Body of pancreas (tissue), 4 donors: Measurements from ENCODE around the gene POU2AF2. TPM values are rescaled to one million over a fixed set of nuclear protein-coding genes. Genes with fewer than 3 reads are reported as not detected.
A peak's percentile ranks its signal among the peaks of the same experiment; 100 is the strongest.
"Not testable (repeated sequence)": the region's sequence is repeated elsewhere in the genome, so short reads cannot be mapped to it uniquely, and the experiment has no call there.

ENCODE experiments used
- ATAC-seq: fragments of 150-250 bp; one replicate; pipeline ENCODE4 v1.9.1; 2016
- DNase-seq, 4 donors: peaks; one replicate each; pipeline ENCODE4 v3.0.0-alpha.2; 2019
- H3K27ac ChIP-seq, 4 donors: fragments of 200-600 bp; sonication (generic); 1 replicate in 3 of 4; 2 replicates in 1 of 4; pipeline versions ENCODE4 v1.5.1 to v1.6.1; 2016 to 2019; ENCODE audit warnings: mild to moderate bottlenecking in 1 of 4, mixed read lengths in 1 of 4, moderate library complexity in 1 of 4
- H3K27me3 ChIP-seq, 2 donors: fragments of 200-600 bp; sonication (generic); one replicate each; pipeline ENCODE4 v1.6.0; 2016; ENCODE audit warnings: mild to moderate bottlenecking in 1 of 2
- H3K36me3 ChIP-seq, 2 donors: fragments of 200-600 bp; sonication (generic); replicated peaks in 1 of 2; 2 replicates each; pipeline ENCODE4 v1.5.1; 2016; ENCODE audit warnings: low read depth in 2 of 2; ENCODE audit not compliant: insufficient read depth in 1 of 2
- H3K4me1 ChIP-seq: fragments of 200-600 bp; sonication (generic); one replicate; pipeline ENCODE4 v1.6.0; 2016
- H3K4me3 ChIP-seq, 2 donors: fragments of 200-600 bp; sonication (generic); 1 replicate in 1 of 2; 2 replicates in 1 of 2; pipeline ENCODE4 v1.5.1; 2016 to 2019
- H3K9me3 ChIP-seq, 3 donors: fragments of 200-600 bp; sonication (generic); 1 replicate in 2 of 3; 2 replicates in 1 of 3; pipeline ENCODE4 v1.5.1; 2016
- POLR2A ChIP-seq, 3 donors: fragments of 450-650 bp; IDR thresholded peaks; one replicate each; pipeline ENCODE4 v1.6.1; 2016; ENCODE audit warnings: antibody characterized with exemption in 3 of 3, mild to moderate bottlenecking in 2 of 3
- WGBS, 2 donors: methylation state at CpG; one replicate each; pipeline ENCODE4 v1.1.5; 2017; 5-methylcytosine and 5-hydroxymethylcytosine counted together
- intact Hi-C: fragments of 100-400 bp; cut with DNase I; formaldehyde crosslinking; loops from one replicate; pipeline ENCODE4 v1.15.1; 2023
- total RNA-seq, 2 donors: library from RNA; depleted of rRNA; stranded (reverse); fragments of >200 nt; gene quantifications; one replicate each; pipeline ENCODE4 v1.1.0, GENCODE V29; 2016
- TF ChIP-seq, protein P1 (sequence below), 7 experiments: fragments of 450-650 bp in 4 of 7; fragments of 200-600 bp in 3 of 7; sonication (generic) in 3 of 7; IDR thresholded peaks; one replicate each; pipeline ENCODE4 v1.5.1; 2016 to 2019; ENCODE audit warnings: antibody characterized with exemption in 7 of 7

POU2AF2 gene
- total RNA-seq, 2 donors from 2014 or later = not detected

GRCh38 chr11:111309215-111309915, 63.8 kb downstream of the POU2AF2 start:
- H3K27ac ChIP-seq = peak overlapping the region in 2 of 4 donors; percentile 32 to 51
- WGBS, 2 donors = 62 to 64% methylated on average over 5 of the region's 5 CpGs
- ATAC-seq = no peak

DNA sequence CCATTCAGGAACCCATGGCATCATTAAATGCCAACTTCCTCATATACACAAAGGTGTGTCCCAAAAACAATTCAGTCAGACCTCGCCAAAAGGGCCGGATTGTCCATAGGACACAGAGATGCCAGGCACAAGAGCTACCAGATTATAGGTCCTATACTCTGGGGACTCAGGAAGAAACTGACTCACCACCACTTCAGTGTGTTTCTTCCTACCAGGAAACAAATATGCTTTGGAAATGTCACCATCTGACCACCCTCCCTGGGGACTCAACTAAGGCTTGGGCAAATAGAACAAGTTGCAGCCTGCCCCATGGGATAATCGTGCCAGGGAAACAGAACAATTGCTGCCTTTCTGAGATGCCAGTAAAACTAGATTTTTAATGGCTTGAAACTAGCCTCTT, 64.6 kb downstream of the POU2AF2 start:
- WGBS, 2 donors = 46 to 57% methylated on average over 3 of the region's 3 CpGs
- H3K4me1 ChIP-seq = peaks cover 16% of the 10 kb centered on the region
- TF ChIP-seq POLR2A (IDR thresholded peaks at IDR 0.05) = no peak
- TF ChIP-seq, protein P1, sequence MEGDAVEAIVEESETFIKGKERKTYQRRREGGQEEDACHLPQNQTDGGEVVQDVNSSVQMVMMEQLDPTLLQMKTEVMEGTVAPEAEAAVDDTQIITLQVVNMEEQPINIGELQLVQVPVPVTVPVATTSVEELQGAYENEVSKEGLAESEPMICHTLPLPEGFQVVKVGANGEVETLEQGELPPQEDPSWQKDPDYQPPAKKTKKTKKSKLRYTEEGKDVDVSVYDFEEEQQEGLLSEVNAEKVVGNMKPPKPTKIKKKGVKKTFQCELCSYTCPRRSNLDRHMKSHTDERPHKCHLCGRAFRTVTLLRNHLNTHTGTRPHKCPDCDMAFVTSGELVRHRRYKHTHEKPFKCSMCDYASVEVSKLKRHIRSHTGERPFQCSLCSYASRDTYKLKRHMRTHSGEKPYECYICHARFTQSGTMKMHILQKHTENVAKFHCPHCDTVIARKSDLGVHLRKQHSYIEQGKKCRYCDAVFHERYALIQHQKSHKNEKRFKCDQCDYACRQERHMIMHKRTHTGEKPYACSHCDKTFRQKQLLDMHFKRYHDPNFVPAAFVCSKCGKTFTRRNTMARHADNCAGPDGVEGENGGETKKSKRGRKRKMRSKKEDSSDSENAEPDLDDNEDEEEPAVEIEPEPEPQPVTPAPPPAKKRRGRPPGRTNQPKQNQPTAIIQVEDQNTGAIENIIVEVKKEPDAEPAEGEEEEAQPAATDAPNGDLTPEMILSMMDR (IDR thresholded peaks at IDR 0.05) = no peak
- intact Hi-C loops = no loop called here
- DNase-seq = no peak
- peak overlapping the region in 2 of 4 donors; percentile 32 to 51 for H3K27ac ChIP-seq
- no peaks in the 10 kb centered on the region for H3K36me3 ChIP-seq
- no peaks in the 10 kb centered on the region for H3K27me3 ChIP-seq
- H3K9me3 ChIP-seq = no peaks in the 10 kb centered on the region
- no peak for ATAC-seq
- H3K4me3 ChIP-seq = no peak overlapping the region

More at GRCh38 chr11:111309215-111309915, 63.8 kb downstream of the POU2AF2 start:
- no peaks in the 10 kb centered on the region for H3K36me3 ChIP-seq
- H3K4me1 ChIP-seq = peaks cover 16% of the 10 kb centered on the region
- no peak overlapping the region for H3K4me3 ChIP-seq
- intact Hi-C loops = no loop called here
- DNase-seq = no peak
- TF ChIP-seq, protein P1 (IDR thresholded peaks at IDR 0.05) = no peak
- TF ChIP-seq POLR2A (IDR thresholded peaks at IDR 0.05) = no peak
- no peaks in the 10 kb centered on the region for H3K9me3 ChIP-seq
- H3K27me3 ChIP-seq = no peaks in the 10 kb centered on the region

DNA sequence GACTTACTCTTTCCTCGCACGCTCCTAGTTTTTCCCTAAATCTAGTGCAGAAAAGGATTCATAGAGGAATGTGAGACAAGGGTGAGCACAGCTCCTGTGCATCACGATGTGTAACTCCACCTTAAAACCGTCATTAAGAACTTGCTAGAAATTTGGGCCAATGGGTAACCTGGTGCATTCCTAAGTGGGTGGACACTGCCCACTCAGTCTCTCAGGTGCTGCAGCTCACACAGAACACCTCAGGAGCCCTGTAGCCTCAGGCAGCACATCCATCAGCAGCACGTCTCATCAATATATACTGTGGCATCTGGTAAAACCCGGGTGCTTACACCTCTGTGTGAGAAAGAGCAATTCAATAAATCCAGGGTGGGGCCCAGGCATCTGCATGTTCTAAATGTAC, 65.2 kb downstream of the POU2AF2 start:
- TF ChIP-seq POLR2A (IDR thresholded peaks at IDR 0.05) = no peak
- TF ChIP-seq, protein P1 (IDR thresholded peaks at IDR 0.05) = no peak
- Histone ChIP-seq H3K4me3 (no peak overlapping the region), H3K4me1 (peaks cover 16% of the 10 kb centered on the region), H3K27me3 (no peaks in the 10 kb centered on the region), H3K36me3 (no peaks in the 10 kb centered on the region), H3K27ac (peak overlapping the region in 1 of 4 donors; percentile 51), H3K9me3 (no peaks in the 10 kb centered on the region)
- intact Hi-C loops = no loop called here
- DNase-seq = no peak
- ATAC-seq = no peak
- 70 to 75% methylated on average over 4 to 6 of the region's 6 CpGs for whole genome bisulfite sequencing, 2 donors

GRCh38 chr11:111312076-111312475, 66.6 kb downstream of the POU2AF2 start:
- Histone ChIP-seq H3K36me3 (no peaks in the 10 kb centered on the region), H3K27ac (no peak overlapping the region), H3K27me3 (no peaks in the 10 kb centered on the region), H3K4me1 (peaks cover 16% of the 10 kb centered on the region), H3K4me3 (no peak overlapping the region), H3K9me3 (no peaks in the 10 kb centered on the region)
- intact Hi-C loops = no loop called here
- TF ChIP-seq, protein P1 (IDR thresholded peaks at IDR 0.05) = no peak
- TF ChIP-seq POLR2A (IDR thresholded peaks at IDR 0.05) = no peak
- 8 to 18% methylated on average over 1 of the region's 1 CpG for WGBS, 2 donors
- no peak for ATAC-seq
- no peak for DNase-seq

DNA sequence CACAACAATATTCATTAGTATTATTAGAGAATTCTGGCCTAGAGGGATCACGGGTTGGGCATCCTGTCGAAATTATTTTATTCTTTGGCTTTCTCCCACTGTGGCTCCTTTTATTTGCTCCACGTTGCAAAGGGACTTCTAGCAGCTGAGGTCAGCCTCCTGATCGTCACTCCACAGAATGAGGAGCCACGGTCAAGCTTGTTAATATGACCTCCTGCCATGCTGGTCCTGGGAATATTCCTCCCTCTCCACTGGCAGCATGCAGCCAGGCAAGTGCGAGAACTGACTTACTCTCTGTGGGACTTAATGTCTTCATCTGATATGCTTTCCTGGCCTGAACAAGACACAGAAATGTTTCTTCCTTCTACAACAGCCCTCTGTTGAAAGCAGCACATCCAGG, 73.8 kb downstream of the POU2AF2 start:
- 84 to 91% methylated on average over 6 of the region's 6 CpGs for WGBS, 2 donors
- Histone ChIP-seq H3K36me3 (no peaks in the 10 kb centered on the region), H3K4me1 (peaks cover 15% of the 10 kb centered on the region), H3K9me3 (no peaks in the 10 kb centered on the region), H3K27me3 (no peaks in the 10 kb centered on the region), H3K4me3 (no peak overlapping the region), H3K27ac (no peak overlapping the region)
- DNase-seq = no peak
- no peak for ATAC-seq
- TF ChIP-seq, protein P1 (IDR thresholded peaks at IDR 0.05) = no peak
- TF ChIP-seq POLR2A (IDR thresholded peaks at IDR 0.05) = no peak
- intact Hi-C loops = no loop called here

GRCh38 chr11:111320199-111320598, 74.7 kb downstream of the POU2AF2 start:
- H3K27me3 ChIP-seq, H3K4me3 ChIP-seq, DNase-seq, ATAC-seq, H3K9me3 ChIP-seq, H3K36me3 ChIP-seq, intact Hi-C loops: not testable (repeated sequence)
- WGBS, 2 donors = 85 to 89% methylated on average over 6 of the region's 6 CpGs
- Histone ChIP-seq H3K27ac (peak overlapping the region in 3 of 4 donors; percentile 37 to 74 (median 59)), H3K4me1 (peaks cover 15% of the 10 kb centered on the region)
